ENCODE results near the gene SLC4A1AP. TPM values are rescaled to one million over a fixed set of nuclear protein-coding genes. Genes with fewer than 3 reads are reported as not detected.
A peak's percentile ranks its signal among the peaks of the same experiment; 100 is the strongest.

SLC4A1AP gene
- total and polyA plus RNA-seq, 2 of the 13 experiments (the other 11 are each of a cell fraction or from before 2014, with no cell fraction given): 15.3 to 44.6 TPM

DNA sequence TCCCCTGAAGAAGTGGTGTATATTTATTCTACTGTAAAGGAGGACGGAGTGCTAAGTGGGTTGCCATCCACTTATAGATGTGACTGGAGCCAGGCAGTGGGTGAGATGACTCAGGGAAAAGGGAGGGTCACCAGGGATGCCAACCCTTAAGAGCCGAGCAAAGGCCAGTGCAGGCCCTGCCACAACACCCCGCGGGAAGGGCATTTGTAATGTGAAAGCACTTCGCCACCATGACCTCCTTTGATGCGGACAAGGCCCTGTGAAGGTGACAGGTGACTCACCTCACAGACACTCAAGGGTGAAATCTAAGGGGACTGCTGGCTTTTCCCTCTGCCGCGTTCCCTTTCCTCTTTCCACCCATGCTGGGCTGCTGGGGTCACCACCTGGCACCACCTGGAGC is 57.6 kb downstream of the SLC4A1AP start:
- Histone ChIP-seq H3K27me3 (ENCODE audit: control insufficient read depth in 1 of 2, insufficient read depth in 2 of 2, low read length in 2 of 2) (peaks cover 5 to 12% of the 10 kb centered on the region in 2 experiments; a peak in 4 of 5 replicates), H3K4me2 (ENCODE audit: low read depth, low read length) (peak overlapping the region; percentile 36), H3K9ac (ENCODE audit: insufficient read depth, low read depth, low read length) (no peak overlapping the region), H3K9me3 (ENCODE audit: low read length) (no peaks in the 10 kb centered on the region), H3K4me3 (replicated peaks in 1 of 3; ENCODE audit: insufficient read depth in 1 of 3, low read depth in 2 of 3, low read length in 3 of 3) (no peak overlapping the region), H3K36me3 (replicated peaks in 1 of 2; ENCODE audit: control insufficient read depth in 1 of 2, insufficient read depth in 2 of 2, low read length in 2 of 2) (no peaks in the 10 kb centered on the region), H3K27ac (ENCODE audit: extremely low read length, insufficient read depth, low read length) (no peak overlapping the region), H2AFZ (ENCODE audit: low read length) (no peak overlapping the region), H3K79me2 (ENCODE audit: insufficient read depth, low read length) (no peaks in the 10 kb centered on the region), H4K20me1 (ENCODE audit: insufficient read depth, low read length) (no peaks in the 10 kb centered on the region), H3K4me1 (ENCODE audit: insufficient read depth, low read length) (peaks cover 59% of the 10 kb centered on the region)
- in situ Hi-C loops (cut with HindIII; ENCODE audit: extremely low pct_ligation_motif_present, low pct_unique_long_range_greater_than_20kb) (no loop called here), intact Hi-C loops (cut with micrococcal nuclease; ENCODE audit: unreplicated experiment) (loop anchor here (5.0 to 10.0 kb wide), 2 partner anchors 51 to 173 kb away; partner anchors contain the start of genes BABAM2, MRPL33 and RBKS)
- TF ChIP-seq TBX3 (IDR thresholded peaks at IDR 0.05; ENCODE audit: borderline replicate concordance): peak; percentile 49; the same call in 1 of the 2 replicates
- peak; percentile 40; the same call in 1 of the 2 replicates for TF ChIP-seq RARA (CRISPR knock-in tag; IDR thresholded peaks at IDR 0.05)
- TF ChIP-seq HNRNPL (IDR thresholded peaks at IDR 0.05; ENCODE audit: low read depth, low read length): peak; percentile 88
- TF ChIP-seq FOSL1 (CRISPR knock-in tag; IDR thresholded peaks at IDR 0.05; ENCODE audit: borderline replicate concordance): 0 out of 2 replicates have a peak, but pooled peaks have one; percentile 14
- TF ChIP-seq NFE2L2 (IDR thresholded peaks at IDR 0.05; ENCODE audit: low read length): peak; percentile 47; the same call in 1 of the 2 replicates
- no peak for TF ChIP-seq THAP11 (CRISPR knock-in tag; IDR thresholded peaks at IDR 0.05)
- peak; percentile 87 for TF ChIP-seq FOSL2 (CRISPR knock-in tag; IDR thresholded peaks at IDR 0.05)
- TF ChIP-seq, protein P1, sequence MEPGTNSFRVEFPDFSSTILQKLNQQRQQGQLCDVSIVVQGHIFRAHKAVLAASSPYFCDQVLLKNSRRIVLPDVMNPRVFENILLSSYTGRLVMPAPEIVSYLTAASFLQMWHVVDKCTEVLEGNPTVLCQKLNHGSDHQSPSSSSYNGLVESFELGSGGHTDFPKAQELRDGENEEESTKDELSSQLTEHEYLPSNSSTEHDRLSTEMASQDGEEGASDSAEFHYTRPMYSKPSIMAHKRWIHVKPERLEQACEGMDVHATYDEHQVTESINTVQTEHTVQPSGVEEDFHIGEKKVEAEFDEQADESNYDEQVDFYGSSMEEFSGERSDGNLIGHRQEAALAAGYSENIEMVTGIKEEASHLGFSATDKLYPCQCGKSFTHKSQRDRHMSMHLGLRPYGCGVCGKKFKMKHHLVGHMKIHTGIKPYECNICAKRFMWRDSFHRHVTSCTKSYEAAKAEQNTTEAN (CRISPR knock-in tag; conservative IDR thresholded peaks at IDR 0.05): no peak
- no peak for TF ChIP-seq MED8 (CRISPR knock-in tag; IDR thresholded peaks at IDR 0.05; ENCODE audit: insufficient replicate concordance)
- TF ChIP-seq HIC2 (CRISPR knock-in tag; IDR thresholded peaks at IDR 0.05; ENCODE audit: low read depth): peak; percentile 76; the same call in 1 of the 2 replicates
- 0 out of 2 replicates have a peak, but pooled peaks have one; percentile 5 for TF ChIP-seq TBX2 (CRISPR knock-in tag; IDR thresholded peaks at IDR 0.05; ENCODE audit: borderline replicate concordance)
- 0 out of 2 replicates have a peak, but pooled peaks have one; percentile 22 for TF ChIP-seq RXRA (CRISPR knock-in tag; IDR thresholded peaks at IDR 0.05)
- ChIA-PET POLR2A (interaction anchor here (1.6 kb wide), 1 partner anchor 32 kb away, joined by 6 read pairs; no protein-coding TSS in a partner anchor), CTCF (ENCODE audit: low intra/inter-chr PET ratio, low total read pairs) (no interaction called here)
- WGBS (ENCODE audit: low lambda C conversion rate): 1% methylated on average over 7 of the region's 8 CpGs
- FAIRE-seq: no peak
- peak; percentile 59 for DNase-seq (ENCODE audit: low spot score)
- ATAC-seq: no peak
- no TSS peak for BruUV-seq (replicated peaks)

Measured in HepG2 (cell line).